ENCODE results near the gene MCF2L2.
A peak's percentile ranks its signal among the peaks of the same experiment; 100 is the strongest.
"Not testable (repeated sequence)": the region's sequence is repeated elsewhere in the genome, so short reads cannot be mapped to it uniquely, and the experiment has no call there.

MCF2L2 gene

GRCh38 chr3:183203670-183204069 is 224.7 kb downstream of the MCF2L2 start:
- DNase-seq (ENCODE audit: low read depth), result no peak

DNA sequence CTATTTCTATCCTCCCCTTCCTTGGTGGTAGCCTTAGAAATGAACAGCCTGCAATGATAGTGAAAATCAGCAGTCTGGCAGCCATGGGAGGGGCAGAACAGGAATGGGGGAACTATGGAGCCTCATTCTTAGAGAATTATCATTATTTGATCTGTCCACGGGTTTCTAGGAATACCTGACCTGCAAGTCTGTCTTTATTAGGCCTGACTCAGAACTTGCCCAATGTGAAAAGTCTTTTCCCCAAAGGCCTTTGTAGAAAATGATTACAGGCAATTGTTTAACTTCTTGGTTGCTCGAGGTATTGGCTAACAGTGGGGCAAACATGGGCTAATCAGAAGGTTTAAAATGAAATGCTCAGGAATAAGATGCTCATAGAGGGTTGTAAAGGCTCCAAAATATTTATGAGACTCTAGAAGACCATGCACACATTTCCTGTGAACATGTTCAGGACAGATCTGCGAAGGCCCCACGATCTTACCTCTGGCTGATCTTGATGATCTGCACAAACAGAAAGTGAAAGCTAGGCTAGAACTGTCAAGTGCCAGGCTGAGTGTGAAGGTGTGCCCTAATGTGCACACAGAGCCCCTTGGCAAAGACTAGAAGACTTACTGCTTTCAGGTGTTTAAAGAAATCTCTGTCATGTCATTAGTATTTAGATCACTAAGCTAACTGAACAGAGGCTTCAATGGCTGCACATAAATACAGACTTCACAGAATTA is 226.3 kb downstream of the MCF2L2 start:
- no peak for DNase-seq (ENCODE audit: low read depth)

GRCh38 chr3:183198939-183199338 is 229.5 kb downstream of the MCF2L2 start:
- DNase-seq (ENCODE audit: low read depth), result no peak

- DNase-seq (ENCODE audit: low read depth), result no peak
Measured at GRCh38 chr3:183197734-183198133, 230.7 kb downstream of the MCF2L2 start.

GRCh38 chr3:183195266-183195665 is 233.2 kb downstream of the MCF2L2 start:
- no peak for DNase-seq (ENCODE audit: low read depth)

GRCh38 chr3:183193762-183194689 is 234.4 kb downstream of the MCF2L2 start:
- DNase-seq (ENCODE audit: low read depth), result no peak

DNA sequence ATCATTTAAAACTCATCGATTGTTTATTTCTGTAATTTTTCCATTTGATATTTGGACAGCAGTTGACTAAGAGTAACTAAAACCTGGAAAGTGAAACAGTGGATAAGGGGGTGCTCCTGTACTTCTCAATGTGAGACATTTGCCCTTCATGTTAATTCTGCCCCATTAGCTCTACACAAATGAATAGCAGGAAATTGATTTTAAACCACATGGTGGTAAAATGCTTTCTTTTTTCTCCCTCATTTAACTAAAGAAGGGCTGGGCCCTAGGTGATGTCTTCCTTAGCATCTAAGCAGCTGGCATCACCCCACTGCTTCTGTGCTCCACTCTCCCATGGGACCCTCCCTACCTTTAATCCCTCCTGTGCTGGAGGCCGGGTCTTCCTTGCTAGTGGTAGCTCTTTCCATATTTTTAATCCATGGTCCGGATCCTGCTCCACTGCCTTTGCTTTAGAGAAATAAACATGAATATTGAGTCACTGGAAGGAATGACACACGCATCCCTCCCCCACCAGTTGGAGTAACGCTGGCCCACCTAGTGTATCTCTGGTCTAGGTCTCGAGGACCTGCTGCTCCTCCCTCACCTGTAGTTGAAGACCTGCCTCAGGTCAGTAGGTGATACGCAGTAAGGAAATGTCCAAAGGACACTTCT is 235.6 kb downstream of the MCF2L2 start:
- DNase-seq (ENCODE audit: low read depth), result no peak

- DNase-seq (ENCODE audit: low read depth), result no peak
Measured at GRCh38 chr3:183189641-183190040, 238.8 kb downstream of the MCF2L2 start.

- DNase-seq (ENCODE audit: low read depth), result no peak
Measured at GRCh38 chr3:183188895-183189462, 239.4 kb downstream of the MCF2L2 start.

DNA sequence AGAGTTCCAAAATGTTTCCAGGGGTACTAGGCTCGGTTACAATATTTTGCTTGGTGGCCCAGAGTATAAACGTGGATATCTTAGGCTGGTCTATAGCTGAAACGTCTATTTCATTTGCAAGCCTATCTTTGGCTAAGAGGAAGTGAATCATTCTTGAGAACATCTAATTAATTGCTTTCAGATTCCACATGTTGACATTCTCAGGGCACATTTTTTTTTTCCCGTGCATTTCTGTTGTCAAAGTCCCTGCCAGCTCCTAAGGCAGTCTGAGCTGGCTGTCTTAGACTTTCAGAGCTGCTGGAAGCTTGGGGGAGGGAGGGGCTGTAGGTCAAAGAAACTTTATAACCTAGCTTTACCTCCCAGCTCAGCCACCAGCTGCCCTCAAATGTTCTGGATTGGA is 242.7 kb downstream of the MCF2L2 start:
- peak; percentile 85 for DNase-seq (ENCODE audit: low read depth)

GRCh38 chr3:183182732-183183610 is 245.4 kb downstream of the MCF2L2 start:
- DNase-seq (ENCODE audit: low read depth), result peak; percentile 41

GRCh38 chr3:183182073-183182472 is 246.3 kb downstream of the MCF2L2 start:
- DNase-seq (ENCODE audit: low read depth), result no peak

DNA sequence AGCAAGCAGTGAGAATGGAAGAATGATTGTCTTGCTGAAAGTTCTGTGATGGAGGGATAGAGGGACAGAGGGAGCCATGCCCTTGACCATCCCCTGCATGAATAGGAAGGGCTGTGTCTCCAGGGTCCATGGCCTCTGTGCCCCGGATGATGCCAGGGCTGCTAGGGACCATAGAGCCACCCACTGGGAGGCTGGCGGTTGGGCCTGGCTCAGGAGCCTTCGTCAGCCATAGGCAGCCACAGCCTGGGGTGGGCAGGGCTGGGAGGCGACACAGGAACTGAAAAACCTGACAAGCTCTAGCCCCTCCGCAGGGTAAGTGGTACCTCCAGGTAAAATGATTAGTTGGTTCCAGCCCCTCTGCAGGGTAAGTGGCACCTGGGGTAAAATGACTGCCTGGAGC is 246.8 kb downstream of the MCF2L2 start:
- no peak for DNase-seq (ENCODE audit: low read depth)

- DNase-seq (ENCODE audit: low read depth), result no peak
Measured at GRCh38 chr3:183180784-183181295, 247.6 kb downstream of the MCF2L2 start.

- peak; percentile 36 for DNase-seq (ENCODE audit: low read depth)
Measured at GRCh38 chr3:183180110-183180783, 248.2 kb downstream of the MCF2L2 start.

- not testable (repeated sequence) for DNase-seq (ENCODE audit: low read depth)
Measured at GRCh38 chr3:183179550-183179908, 248.9 kb downstream of the MCF2L2 start.

DNA sequence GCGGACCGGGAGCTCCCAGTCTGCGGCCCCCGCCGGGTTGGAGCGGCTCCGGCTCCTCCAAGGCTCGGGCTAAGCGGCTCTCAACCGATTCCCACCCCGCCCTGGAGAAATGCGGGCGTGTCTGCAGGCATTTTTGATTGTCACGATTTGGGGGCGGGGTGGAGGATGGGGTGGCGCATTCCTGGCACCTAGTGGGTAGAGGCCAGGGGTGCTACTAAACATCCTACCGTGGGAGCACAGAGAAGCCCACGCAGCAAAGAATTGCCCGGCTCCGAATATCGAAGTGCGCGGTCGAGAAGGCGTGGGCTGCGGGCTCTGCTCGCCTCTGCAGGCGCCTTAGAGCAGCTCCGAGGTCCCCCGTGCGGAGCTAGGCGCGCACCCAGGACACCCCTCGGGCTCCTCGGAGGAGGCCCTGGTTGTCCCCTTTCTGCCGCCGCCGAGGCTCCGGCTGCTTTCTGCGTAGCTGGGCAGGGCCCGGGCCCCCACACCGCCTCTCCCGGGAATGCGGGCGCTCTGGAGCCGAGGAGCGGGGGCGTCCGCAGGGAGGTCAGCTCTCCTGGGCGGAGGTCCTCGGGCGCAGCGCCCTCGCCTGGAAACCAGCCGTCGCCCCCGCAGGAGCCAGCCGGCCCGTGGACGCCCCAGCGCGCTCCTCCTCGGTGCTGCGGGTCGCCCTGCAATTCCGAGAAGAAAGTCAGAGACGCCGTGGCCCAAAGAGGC is 249.4 kb downstream of the MCF2L2 start:
- peak; percentile 59 for DNase-seq (ENCODE audit: low read depth)

GRCh38 chr3:183178512-183178832 is 249.9 kb downstream of the MCF2L2 start:
- DNase-seq (ENCODE audit: low read depth), result no peak

GRCh38 chr3:183172051-183172639 is 256.3 kb downstream of the MCF2L2 start:
- DNase-seq (ENCODE audit: low read depth), result no peak

DNA sequence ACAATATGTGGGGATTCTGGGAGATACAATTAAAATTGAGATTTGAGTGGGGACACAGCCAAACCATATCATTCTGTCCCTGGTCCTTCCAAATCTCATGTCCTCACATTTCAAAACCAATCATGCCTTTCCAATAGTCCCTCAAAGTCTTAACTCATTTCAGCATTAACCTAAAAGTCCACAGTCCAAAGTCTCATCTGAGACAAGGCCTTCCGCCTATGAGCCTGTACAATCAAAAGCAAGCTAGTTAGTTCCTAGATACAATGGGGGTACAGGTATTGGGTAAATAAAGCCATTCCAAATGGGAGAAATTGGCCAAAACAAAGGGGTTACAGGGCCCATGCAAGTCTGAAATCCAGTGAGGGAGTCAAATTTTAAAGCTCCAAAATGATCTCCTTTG is 260.4 kb downstream of the MCF2L2 start:
- DNase-seq (ENCODE audit: low read depth), result not testable (repeated sequence)
